ENCODE data around the gene MAP3K13. TPM values are rescaled to one million over a fixed set of nuclear protein-coding genes. Genes with fewer than 3 reads are reported as not detected.
"Not testable (repeated sequence)": the region's sequence is repeated elsewhere in the genome, so short reads cannot be mapped to it uniquely, and the experiment has no call there.

The MAP3K13 gene
- polyA plus RNA-seq, 10 donors, result 12.2 to 20.2 (median 17.8) TPM

DNA sequence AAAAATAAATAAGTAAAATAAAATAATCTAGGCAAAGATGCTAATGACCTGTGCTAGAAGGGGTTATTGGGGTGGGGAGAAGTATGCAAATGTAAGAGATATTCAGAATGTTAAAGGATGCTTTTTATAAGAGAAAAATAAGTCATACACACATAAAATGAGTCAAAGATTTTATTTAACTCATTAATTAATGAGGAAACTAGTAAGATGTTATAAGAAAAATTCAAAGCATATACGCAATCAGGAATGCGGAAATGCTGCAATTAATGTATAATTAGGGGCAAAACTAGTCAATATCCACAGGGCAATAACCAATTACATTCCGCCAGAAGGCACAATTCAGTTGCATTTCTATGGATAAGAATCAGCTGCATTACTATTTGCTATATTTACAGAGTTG is 30.1 kb downstream of the MAP3K13 start:
- no peak for DNase-seq

DNA sequence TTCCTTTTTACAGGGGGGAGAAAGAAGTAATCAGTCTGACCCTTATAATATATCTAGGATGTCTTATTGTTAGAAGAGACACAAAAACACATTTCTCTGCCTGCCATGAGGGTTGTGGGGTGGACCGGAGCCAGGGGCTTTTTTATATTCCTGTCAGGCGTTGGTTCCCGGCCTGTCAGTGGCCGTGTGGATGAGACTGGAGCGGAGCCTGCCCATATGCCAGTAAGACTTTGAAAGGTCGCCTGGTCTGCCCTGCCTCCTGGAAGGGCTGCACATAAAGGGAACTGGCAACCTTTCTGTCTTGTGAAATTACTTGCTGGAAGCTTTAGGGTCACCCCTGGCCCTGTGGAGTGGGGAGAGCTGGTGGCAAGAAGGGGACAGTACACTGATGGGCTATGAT is 34.7 kb downstream of the MAP3K13 start:
- no peak for DNase-seq

DNA sequence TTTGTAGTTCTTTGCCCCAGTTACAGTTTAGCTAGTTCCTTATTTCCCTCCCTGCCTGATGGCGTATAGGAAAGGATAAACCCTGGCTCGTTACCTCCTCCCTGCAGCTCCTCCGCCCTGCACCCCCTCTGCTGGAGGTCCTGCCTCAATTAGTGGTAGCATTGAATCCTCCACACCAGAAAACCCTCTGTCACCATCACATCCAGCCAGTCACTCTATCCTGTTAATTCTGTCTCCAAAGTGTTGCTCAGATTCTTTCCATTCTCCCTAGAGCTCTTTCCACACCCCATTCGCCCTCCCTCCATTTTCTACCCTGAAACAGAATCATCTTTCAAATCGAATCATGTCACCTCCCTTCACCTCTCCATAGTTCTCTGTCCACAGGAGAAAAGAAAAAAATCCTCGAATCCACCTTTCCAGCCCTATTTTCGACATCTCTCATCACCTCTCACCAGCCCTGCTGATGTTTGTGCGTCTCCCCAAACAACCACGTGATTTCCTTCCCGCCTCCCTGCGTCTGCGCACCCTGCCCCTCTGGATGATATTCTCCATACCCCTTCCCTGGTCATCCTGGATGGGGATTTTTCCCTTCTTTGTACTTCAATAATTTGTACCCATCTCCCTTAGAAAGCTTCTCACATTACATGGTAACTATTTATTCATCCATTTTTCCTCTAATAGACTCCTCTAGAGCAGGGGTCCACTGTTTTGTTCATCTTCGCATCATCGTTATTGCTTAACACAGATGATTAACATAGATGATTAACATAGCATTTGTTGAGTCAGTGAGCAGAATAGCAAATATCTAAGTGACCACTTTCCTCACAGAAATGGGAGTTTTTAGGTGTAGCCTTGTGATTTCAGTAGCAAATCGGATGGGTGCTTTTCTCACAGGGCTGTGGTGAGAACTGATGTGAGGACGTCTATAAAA is 37.1 kb downstream of the MAP3K13 start:
- no peak for DNase-seq

DNA sequence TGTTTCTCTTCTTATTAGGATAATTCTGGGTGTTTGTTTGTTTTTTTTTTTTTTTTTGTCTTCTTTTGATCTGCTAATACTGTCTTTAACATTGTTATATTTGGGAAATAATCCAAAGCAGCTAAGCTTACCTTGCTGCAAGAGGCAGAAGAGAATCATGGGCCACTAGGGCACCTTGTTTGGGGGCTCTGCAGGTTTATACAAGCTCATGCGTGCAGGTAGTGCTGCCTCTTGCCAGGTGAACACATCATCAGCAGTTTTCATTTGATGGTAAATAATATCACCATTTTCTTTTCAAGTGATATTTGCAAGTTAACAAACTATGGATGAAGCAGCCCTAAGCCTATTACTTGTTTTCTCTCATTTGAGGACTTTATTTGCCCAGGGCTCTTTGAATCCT is 37.9 kb downstream of the MAP3K13 start:
- no peak for DNase-seq

DNA sequence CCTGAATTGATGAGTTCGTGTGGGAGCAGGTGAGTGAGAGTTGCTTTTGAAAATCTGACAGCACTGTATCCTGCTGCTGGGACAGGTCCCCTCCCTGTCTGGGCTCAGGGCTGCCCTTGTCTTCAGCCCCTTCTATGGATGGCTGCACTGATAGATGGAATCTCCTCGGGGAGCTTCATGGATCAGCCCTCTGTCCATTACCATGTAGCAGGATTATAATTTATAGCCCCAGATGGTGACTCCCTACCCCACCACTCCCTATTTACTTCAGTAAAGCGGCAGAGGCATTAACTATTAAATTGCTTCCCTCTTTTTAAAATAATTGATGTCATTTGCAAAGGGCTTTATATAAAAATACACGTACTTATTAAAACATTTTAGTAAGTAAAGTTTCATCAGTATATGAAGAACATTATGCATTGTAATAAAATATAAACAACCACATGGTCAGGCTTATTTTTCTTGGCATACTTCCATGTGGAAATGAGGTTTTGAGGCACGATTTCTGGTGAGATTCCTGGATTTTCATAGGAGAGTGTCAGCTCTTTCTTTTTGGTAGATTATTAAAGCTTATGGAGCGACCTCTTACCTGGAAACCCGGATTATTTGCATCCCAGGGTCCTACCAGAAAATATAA is 38.5 kb downstream of the MAP3K13 start:
- DNase-seq, result no peak

DNA sequence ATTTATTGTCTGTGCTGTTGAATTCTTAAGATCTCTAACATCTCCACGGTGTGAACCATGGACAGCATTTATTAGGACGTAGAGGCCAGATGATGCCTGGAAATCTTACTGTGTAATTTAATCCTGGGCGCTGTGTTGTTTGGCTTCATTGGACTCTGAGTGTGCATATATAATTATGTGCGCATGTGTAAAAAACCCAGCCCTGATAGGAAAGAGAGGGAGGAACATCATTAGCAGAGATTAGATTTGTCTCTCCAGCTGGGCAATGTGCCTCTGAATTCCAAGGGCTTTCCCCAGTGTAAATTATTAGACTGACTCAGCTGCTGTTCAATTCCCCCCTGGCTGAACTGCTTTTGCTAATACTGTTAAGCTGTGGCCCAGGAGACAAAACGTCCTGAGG is 39.6 kb downstream of the MAP3K13 start:
- peak; percentile 22 to 58 (median 33) for DNase-seq

DNA sequence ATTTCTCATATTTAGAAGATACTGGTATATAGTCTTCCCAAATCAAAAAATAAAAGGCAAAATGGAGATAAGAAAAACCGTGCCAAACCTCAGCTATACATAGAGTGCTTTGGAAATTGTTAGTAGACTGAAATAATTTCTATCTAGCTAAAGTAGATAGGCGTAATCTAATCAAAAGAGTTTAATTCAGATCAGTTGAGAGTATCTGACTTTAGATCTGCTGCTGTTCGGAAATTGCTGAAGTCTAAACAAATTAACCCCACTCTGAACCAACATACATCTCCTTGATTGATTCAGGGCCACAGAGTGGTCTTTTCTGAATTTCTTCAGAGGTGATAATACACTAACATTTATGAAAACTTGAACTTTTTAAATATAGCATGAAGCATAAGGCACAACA is 40.1 kb downstream of the MAP3K13 start:
- no peak for DNase-seq

DNA sequence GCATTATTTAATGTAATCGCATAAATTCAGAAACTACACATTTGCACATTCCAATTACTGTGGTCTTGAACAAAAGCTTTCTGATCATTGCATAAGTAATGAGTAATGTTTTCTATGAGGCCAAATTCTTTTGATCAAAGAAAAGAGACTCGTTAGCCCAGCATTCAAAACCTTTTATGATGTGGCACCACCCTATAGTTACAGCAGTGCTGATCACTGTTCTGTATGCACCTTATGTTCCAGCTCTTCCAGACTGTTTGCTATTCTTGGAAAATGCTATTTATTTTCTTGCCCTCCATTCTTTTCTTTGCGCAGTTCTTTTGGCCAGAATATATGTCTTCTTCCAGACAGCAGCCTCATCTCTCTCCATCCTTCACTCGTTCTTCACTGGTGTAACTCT is 42.3 kb downstream of the MAP3K13 start:
- DNase-seq, result no peak

DNA sequence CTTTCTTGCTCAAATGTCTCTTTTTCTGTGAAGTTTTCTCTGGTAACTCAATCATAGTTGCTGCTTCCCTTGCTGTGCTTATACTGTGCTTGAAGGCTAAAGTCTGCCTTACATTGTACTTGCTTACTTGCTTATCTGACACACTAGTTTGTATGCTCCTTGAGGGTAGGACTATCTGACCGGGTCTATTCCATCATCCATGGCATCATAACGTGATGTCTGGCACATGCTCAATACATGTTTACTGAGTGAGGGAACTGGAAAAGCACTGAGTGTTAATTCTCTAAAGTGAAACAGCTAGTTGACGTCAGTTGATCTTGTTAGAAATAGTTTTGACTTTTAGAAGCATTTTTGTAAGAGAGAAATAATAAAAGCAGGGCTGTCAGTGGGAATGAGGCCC is 42.7 kb downstream of the MAP3K13 start:
- no peak for DNase-seq

DNA sequence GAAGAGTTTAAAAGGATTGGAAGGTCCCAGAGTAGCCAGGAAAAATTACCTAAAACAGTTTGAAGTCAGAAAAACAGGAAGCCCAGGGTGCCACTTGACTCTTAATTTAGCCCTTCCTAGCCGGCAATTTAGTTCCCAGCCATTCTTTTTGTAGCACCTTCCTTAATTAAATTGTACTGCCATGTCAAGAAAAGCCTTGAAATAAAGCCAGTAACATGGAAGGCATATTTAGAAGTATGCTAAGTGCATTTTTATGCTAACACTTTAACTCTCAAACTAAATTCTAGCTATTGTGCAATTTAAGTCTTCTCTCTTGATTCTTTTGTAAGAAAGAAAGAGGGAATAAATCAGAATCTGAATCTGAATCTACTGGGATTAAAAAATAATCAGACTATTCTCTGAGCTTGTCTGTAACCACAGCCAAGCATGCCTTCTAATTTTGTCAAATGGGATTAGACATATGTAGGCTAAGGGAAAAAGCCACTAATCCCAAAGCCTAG is 43.2 kb downstream of the MAP3K13 start:
- no peak for DNase-seq

DNA sequence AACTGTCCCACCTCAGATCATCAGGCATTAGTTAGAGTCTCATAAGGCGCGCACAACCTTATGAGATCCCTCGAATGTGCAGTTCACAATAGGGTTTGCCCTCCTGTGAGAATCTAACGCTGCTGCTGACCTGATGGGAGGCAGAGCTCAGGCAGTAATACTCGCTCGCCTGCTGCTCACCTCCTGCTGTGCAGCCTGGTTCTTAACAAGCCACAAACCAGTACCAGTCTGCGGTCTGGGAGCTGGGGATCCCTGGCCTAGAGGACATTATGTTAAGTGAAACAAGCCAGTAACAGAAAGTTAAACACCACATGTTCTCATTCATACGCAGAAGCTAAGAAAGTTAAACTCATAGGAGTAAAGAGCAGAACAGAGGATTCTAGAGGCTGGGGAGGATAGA is 47.0 kb downstream of the MAP3K13 start:
- no peak for DNase-seq

DNA sequence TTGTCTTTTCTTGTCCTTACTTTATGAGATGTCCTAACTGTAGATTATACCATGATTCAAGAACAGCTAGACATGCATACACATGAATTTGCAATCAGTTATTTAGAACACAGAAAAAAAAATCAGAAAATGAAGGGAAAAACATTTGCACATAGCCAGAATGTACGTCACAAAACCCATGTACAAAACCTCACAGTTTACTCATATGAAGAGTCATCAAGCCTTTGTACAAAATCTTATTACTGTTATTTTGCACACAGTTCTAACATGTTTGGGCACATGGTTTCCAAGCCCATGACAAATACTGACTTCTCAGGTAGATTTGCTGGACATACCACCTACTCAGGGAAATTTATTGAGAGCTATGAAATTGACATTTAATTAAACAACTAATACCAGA is 48.2 kb downstream of the MAP3K13 start:
- no peak for DNase-seq

DNA sequence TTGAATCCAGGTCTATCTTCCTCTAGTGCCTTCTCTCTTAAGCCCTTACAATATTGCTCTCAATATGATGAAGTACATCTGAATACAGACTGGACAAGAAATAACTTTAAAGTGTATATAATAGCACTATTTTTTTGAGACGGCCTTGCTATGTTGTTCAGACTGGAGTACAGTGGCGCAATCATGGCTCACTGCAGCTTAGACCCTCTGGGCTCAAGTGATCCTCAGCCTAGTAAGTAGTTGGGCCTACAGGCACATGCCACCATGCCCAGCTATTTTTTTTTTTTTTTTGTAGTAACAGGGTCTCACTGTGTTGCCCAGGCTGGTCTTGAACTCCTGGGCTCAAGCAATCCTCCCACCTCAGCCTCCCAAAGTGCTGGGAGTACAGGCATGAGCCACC is 53.6 kb downstream of the MAP3K13 start:
- DNase-seq, result no peak

DNA sequence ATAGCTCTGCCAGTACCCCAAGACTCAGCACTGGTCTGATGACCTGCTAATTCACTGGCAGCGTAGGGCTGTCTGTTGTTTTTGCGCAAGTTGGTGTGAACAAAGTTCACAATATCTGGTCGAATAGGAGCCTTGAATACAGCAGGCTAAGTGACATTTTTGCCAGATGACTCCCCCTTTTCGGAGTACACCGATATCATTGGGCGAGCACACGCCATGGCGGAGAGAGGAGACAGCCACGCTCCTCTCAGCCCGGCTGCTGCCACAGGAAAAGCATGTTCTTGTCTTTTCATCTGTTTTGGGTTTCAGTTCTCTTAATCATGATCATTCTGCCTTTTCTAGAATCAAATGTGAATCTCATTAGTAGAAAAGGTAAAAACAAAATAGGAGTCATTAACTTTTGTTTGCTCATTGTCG is 55.6 kb downstream of the MAP3K13 start:
- not testable (repeated sequence) for DNase-seq

DNA sequence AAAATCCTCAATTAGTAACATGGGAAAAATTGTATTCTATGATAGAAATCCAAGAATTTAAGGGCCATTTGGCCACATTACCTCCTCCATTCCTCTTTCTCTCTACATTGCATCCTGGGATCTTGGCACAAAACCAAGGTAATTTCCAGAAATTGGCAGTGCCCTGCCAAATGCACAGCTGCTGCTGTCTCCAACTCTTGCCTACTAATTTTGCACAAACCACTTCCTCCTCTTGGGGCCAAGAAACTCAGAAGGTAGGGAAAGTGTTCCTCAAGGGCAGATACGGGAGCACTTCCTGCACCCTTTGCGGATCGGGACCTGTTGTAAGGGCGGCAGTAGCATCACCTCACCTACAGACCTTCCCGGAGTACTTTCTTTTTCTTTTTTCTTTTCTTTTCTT is 57.8 kb downstream of the MAP3K13 start:
- DNase-seq, result peak; percentile 24 to 30 (median 24)

DNA sequence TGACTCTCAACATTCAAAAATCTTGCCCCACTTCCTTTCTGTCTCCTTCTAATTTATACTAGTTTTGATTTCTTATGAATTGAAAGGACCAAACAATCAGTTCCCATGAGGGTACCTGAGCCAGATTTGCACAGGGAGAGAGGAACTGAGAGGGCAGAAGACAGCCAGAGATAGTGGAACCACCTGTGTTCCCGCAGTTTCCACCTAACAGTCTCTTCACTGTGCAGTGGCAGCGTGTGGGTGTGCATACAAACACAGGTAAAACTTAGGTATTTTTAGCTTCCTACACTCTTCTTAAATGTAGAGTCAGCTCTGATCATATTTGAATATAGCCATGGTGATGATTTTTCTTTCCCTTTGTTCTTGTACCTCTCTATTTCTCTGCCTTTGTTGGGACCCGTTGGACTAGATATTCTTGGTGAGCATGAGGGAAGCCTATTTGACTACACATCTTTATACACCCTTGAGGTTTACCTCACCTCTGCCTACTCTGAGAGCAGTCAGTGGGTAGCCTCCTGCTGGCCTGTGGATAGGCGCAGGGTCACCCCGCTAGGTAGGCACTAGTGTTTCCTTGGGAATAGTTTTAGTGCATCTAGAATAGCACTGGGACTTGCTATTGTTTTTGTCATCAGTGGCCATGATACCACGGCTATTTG is 58.8 kb downstream of the MAP3K13 start:
- no peak for DNase-seq

DNA sequence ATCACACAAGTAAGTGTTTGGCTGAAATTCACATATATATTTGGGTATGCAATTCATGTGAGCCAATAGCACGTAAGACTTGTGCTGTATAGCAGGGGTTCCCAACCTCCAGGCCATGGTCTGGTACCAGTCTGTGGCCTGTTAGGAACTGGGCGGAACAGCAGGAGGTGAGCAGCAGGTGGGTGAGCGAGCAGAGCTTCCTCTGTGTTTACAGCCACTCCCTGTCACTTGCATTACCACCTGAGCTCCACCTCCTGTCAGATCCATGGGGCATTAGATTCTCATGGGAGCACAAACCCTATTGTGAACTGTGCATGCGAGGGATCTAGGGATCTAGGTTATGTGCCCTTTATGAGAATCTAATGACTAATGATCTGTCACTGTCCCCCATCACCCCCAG is 59.7 kb downstream of the MAP3K13 start:
- DNase-seq, result no peak

DNA sequence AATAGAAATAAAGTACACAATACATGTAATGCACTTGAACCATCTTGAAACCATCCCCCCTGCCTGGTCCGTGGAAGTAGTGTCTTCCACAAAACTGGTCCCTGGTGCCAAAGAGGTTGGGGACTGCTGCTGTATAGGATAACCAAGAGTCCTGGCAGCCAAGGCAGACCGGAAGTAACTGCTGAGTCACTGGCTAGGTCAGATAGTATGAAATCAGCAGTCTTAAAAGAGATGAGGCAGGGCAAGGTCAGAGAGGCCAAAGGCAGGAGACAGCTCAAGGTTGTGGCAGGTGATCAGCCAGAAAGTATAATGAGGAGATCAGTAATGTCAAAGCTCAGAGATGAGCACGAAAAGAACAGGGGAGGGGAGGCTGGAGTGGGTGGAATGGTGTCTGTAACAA is 60.2 kb downstream of the MAP3K13 start:
- DNase-seq, result no peak

DNA sequence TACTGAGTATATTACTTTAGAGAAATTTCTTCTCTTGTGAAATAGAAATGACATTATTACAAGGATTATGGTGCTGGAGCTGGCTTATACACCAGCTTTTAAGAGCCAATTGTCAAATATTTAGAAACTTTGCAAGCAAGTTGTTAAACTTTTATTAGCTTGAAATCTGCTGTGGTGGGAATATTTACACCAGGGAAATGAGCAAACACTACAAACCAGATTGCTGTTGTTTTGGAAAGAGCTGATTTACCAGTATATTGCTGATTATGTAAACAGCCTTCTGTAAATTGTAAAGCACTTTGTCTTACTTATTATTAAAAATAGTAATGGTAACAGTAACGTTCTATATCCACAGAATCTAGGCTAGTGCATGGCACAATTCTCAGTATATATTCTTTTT is 61.5 kb downstream of the MAP3K13 start:
- no peak for DNase-seq

DNA sequence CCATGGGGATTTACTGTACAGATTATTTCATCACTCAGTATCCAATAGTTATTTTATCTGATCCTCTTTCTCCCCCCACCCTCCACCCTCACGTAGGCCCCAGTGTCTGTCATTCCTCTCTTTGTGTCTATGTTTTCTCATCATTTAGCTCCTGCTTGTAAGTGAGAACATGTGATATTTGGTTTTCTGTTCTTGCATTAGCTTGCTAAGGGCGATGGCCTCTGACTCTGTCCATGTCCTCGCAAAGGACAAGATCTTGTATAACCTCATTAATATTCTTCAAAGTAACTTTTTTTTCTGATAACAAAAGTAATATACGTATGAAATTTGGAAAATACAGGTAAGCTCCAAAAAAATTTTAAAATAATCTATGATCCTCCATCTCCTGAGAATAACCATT is 67.4 kb downstream of the MAP3K13 start:
- no peak for DNase-seq

DNA sequence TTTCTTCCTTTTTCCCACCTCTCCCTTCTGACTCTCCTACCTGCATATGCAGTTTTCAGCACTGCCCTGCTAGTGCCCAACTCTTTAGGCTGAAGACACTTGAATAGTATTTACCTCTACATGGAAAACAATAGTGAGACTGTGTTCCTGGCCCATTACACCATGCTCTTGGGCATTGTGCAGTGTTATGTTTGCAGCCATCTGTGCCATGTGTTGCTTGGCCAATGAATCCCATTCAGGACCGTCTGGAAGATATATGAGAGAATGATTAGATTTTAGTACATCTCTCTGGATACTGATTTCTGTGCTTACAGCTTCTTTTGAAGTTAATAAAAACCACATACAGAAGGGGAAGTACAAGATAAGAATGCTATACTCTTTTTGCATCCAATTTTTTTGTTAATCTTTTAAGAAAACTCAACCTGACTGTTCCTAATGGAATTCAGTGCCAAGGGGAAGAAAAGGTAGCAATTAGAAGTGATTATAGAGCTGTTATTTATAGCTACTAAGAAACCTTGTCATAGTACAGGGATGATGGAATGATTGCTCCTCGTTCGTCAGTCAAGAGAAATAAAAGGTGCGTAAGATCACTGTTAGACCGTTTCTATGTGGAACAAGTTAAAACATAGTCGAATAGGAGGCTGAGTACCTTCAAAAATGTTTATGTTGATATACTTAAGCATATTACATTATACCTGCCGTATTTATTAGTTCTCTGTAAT is 77.0 kb downstream of the MAP3K13 start:
- DNase-seq, result no peak

DNA sequence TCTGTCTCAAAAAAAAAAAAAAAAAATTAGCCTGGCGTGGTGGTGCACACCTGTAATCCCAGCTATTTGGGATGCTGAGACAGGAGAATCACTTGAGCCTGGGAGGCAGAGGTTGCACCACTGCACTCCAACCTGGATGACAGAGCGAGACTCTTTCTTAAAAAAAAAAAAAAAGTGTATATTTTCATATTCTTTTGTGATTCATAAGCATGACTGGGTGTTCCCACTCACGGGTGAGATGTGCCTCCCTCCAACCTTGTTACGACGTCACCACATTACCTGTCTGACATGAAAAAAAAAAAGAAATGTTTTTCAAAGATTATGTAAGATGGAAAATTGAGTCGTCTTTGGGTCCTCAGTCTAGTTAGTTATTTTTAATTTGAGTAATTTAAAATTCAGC is 79.1 kb downstream of the MAP3K13 start:
- no peak for DNase-seq
